ENCODE data around the gene VDAC2.
A peak's percentile ranks its signal among the peaks of the same experiment; 100 is the strongest.
"Not testable (repeated sequence)": the region's sequence is repeated elsewhere in the genome, so short reads cannot be mapped to it uniquely, and the experiment has no call there.

Gene VDAC2, protein sequence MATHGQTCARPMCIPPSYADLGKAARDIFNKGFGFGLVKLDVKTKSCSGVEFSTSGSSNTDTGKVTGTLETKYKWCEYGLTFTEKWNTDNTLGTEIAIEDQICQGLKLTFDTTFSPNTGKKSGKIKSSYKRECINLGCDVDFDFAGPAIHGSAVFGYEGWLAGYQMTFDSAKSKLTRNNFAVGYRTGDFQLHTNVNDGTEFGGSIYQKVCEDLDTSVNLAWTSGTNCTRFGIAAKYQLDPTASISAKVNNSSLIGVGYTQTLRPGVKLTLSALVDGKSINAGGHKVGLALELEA

DNA sequence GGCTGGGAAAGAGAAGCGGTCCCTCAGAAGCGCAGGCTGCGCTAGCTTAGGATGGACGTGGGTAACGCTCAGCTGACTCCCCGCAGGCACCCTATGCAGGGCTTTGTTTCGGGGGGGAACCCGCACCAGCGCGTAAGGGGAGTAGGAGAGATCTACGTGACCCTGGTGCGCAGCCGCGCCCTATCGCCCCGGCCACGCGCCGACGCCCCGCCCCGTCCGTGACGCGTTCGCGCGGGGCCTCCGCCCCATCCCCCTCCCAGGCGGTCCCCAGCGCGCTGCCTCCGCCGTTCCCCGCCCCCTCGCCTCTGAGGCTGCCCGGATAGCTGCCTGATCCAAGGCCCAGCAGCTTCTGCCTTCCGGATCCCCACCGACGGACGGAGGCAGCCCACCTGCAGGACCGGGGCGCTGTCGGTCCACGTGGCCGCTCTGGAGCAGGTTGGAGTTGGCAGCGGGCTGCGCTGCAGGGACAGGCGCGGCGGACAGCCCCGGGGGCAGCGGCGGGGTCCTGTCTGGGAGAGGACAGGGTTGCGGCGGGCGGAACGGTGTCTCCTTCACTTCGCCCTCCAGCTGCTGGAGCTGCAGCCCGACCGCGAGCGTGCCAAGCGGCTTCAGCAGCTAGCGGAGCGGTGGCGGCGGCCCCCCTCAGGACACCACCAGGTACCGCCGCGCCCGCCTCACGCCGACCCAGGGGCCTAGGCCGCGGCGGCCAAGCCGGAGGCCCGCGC lies at the start of gene VDAC2:
VDAC2 (plus strand) TSS at position 515 of the 725 bp plus-strand sequence. CDS start 363 bp downstream, outside the sequence.
- DNase-seq (ENCODE audit: low read depth): peak; percentile 83

DNA sequence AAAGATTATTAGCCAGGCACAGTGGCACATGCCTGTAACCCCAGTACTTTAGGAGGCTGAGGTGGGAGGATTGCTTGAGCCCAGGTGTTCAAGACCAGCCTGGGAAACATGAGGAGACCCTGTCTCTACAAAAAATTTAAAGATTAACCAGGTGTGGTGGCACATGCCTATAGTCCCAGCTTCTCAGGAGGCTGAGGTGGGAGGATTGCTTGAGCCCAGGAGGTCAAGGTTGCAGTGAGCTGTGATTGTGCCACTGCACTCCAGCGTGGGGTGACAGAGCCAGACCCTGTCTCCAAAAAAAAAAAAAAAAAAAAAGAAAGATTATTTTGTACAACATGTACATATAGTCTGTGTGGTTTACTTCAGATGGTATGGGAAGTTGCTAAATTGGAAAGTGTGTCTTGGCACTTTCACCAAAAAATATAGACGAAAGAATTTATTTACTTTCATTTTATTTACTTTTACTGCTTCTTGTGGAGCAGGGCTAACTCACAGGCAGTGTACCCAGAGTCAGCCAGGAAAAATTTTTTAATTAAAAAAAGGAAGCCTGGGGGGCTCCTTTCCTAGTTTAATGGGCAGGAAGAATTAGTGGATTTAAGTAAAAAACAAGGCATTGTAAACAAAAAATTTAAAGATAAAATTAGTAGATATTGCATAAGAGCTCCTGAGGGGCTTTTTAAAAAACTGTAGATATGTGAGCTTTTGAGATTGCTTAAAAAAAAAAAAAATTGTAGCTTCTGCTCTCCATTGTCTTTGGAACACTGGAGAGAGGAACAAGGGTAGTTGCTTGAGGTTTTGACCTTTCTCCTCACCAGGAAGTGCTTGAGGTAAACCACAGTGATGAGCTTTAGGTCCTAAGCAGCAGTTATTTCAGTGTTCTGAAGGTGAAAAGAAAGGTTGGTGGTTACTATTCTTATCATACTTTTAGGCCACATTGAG lies 44.6 kb upstream of the VDAC2 start:
- DNase-seq (ENCODE audit: low read depth): no peak

DNA sequence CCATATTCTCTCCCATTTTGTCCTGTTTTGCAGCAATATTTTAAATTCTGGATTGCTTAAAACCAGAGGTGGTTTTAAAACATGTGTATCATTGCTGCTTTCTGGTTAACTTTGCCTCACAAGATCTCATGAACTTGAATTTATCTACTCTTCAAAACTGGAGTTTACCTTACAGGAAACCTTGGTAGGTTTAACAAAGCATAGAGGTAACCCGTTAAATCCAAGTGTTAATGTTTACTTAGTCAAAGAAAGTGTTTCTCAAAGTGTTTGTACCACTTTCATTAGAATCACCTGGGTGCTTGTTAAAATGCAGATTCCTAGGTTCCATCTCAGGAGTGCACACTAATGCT lies 44.0 kb upstream of the VDAC2 start:
- no peak for DNase-seq (ENCODE audit: low read depth)

DNA sequence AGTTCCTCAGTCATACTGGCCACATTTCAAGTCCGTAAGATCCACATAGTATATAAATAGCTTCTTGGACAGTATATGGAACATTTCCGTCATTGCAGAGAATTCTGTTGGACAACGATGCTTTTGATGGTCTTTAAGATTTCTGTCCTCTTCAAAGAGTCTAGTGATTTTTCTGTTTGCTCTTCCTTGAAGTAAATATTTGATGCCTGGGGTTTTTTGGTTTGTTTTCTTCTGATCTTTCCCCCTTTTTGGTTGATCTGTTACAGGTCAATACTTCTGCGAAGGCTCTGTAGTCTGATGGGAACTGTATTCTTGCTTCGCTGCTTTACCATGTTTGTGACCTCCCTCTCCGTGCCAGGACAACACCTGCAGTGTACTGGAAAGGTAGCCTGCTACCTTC lies 42.3 kb upstream of the VDAC2 start:
- no peak for DNase-seq (ENCODE audit: low read depth)

DNA sequence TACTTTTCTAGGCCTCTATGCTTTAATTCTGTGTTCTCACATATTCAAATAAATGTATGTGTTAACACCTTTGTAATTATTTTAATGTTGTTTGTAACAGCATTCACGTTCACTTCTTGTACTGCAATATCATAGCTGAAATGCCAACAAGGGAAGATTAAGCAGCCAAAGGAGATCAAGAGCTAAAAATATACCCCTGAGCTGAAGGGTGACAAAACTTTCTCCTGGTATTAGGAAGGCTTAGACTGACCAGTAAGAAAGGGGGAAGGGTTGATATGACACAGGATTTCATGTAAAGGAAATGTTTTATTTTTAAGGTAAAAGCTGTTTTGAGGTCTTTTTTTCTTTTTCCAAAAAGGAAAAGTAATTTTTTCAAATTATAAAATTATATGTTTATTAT lies 40.4 kb upstream of the VDAC2 start:
- no peak for DNase-seq (ENCODE audit: low read depth)

DNA sequence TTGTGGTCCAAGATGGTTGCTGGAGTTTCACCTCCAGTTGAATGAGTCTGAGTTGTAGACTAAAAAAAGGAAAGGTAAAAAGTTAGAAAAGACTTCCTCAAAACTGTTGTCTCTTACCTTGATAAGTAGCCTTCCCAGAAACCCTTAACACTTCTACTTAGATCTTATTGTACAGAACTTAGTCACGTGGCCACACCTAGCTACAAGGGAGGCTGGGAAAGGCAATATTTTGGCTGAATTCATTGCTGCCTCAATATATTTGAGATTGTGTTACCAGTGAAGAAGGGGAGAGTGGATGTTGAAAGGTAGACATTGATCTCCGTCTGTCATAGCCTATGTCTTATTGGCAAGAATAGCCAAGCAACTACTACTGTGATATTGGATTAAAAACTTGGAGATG lies 35.5 kb upstream of the VDAC2 start:
- DNase-seq (ENCODE audit: low read depth): no peak

DNA sequence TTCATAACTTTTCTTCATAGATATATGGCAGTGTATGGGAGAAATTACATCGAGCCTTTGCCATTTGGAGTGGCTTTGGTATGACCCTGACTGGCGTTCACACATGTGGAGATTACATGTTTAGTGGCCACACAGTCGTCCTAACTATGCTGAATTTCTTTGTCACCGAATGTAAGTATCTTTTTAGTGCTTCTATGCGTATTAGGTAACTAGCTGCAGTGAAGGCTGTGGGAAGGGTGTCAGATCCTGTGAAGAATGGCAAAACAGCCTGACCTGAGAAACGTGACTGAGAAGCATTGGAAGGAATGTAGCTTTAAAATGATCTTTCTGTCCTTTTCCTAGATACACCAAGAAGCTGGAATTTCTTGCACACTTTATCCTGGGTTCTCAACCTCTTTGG lies 34.5 kb upstream of the VDAC2 start:
- DNase-seq (ENCODE audit: low read depth): no peak

DNA sequence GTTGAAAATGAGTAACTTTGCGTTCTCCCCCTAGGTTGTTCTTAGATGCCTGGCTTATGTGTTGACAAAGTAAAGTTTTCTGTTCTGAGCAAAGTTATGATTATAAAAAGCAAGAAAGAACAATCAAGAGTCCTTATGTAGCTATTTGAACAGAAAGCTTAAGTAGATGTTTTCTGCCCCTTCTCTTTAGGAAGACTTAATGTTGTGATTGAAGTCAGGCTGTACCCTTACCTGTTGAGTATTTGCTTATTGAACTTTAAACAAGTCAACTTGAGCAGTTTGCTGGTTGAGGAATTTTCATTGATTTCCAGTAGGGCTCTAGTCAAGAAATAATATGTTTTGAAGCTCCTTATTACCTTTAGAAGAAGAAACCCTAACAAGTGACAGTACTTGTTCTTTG lies 33.9 kb upstream of the VDAC2 start:
- no peak for DNase-seq (ENCODE audit: low read depth)

DNA sequence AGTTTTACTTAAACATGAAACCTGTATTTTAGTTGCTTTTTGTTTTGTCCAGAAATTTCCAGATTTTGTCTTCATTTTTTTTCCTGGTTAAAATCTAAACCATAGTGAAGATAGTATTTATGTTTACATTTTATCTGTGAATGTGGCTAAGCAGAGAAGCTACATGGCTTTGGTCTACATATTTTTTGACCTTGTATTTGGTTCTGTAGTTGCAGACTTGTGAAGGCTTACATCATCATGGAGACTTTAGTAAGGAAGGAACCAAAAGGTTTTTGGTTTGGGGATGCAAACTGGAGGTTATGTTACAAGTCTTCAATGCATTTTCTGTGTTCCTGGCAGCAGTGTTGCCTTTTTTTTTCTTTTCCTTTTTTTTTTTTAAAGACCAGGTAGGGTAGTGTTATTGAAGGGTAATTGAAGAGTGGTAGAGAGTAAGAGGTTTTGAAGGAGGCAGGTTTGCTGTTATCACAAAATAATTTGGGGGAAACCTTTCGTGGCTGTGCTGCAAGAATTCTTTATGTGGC lies 30.9 kb upstream of the VDAC2 start:
- DNase-seq (ENCODE audit: low read depth): no peak

DNA sequence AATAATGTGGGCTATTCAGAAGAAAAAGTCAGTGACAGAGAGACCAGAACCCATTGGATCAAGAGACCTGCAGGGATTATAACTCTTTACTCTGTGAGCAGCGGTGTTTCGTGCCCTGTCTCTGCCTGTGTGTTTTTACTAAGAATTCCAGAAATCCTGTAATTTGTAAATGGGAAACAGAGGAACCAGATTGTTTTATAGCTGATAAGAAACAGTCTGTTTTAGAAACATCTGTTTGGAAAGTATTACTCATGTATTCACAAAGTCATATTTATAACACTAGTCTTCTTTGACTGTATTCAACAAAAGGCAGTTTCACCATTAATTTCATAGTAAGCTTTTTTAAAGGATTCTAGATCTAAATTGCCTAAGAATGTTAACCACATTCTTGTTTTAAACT lies 30.0 kb upstream of the VDAC2 start:
- DNase-seq (ENCODE audit: low read depth): no peak

DNA sequence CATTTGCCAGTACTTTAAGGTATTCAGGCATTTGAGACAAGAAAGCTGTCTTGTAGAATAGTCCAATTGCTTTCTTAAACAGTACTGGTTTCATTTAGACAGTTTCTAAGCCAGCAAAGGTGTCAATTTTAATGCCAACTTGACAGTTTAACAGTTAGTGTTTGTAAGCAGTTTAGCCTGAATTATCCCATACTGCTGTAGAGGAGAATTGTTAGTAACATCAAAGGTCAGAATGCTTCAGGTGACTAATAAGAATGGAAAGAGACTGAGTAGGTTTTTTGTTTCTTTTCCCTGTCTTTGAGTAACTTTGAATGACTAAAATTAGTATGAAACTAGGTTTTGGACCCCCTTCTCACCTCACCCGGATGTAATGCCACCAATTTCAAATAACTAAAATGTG lies 29.5 kb upstream of the VDAC2 start:
- DNase-seq (ENCODE audit: low read depth): no peak

DNA sequence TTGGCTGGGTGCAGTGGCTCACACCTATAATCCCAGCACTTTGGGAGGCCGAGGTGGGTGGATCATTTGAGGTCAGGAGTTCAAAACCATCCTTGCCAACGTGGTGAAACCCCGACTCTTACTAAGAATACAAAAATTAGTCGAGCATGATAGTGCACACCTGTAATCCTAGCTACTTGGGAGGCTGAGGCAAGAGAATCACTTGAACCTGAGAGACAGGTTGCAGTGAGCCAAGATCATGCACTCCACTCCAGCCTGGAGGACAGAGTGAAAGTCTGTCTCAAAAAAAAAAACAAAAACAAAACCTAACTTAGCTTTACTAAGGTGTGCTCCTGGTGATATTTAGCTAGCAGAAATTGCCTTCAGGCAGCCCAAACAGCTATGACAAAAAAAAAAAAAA lies 24.3 kb upstream of the VDAC2 start:
- no peak for DNase-seq (ENCODE audit: low read depth)

DNA sequence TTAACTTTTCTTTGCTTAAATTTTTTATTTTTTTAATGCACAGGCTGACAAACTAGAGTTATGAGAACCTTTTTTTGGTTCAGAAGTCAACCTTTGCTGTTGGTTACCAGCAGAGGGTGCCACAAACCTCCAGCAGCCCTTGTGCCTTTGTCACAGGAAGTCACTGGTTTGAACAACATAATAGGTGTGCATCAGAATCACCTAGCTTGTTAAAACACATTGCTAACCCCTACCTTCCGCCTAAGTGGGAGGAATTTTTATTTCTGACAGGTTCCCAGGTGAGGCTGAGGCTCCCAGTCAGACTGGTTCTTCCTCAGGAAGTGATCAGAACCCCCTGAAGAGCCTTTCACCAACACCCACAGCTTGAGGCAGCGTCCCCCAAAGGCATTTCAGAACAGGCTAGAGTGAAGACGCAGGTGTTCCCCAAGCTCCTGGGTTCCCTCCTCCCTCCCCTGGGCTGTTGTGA lies 22.6 kb upstream of the VDAC2 start:
- peak; percentile 53 for DNase-seq (ENCODE audit: low read depth)

DNA sequence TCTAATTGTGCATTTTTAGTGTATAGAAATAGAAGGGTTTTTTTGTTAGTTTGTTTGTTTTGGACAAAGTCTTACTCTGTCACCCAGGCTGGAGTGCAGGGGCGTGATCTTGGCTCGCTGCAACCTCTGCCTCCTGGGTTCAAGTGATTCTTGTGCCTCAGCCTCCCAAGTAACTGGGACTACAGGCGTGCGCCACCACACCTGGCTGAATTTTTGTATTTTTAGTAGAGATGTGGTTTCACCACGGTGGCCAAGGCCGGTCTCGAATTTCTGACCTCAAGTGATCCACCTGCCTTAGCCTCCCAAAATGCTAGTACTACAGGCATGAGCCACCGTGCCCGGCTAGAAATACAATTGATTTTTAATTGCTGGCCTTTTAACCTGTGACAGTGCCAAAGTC lies 22.1 kb upstream of the VDAC2 start:
- not testable (repeated sequence) for DNase-seq (ENCODE audit: low read depth)

DNA sequence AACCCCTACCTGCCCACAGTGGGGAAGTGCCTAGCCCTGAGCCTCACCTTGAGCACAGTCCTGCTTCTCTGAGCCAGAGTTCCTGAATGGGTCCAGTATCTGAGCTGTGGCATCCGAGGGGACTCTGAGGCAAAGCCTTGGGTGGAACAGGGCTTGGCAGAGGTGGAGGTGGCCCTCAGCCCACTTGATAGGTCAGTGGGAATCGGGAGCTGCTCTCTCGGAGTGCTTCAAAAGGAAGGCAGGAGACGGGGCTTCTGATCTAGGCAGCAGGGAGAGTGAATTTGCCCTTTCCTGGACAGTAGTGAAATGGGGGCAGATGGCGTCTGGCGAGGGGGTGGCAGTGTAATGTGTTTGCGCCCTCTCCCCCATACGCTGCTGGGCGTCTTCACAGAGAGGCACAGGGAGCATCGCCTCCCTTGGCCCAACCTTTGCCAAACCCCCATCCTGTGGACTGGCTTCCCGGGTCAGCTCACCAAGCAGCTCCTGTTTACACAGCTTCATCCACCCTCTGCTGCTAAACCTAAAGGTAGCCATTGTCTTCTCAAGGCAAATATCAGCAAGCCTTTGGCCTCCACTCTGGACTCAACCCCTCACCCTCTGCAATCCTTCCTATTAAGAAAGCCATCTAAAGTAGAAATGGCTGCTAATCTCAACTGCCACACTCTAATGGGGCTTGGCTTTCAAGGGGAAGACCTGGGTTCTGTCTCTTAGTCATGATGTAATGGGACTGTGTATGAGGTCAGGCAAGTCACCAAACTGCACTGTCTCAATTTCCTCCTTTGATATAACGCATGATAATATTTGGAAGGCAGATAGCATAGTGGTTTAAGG lies 21.1 kb upstream of the VDAC2 start:
- DNase-seq (ENCODE audit: low read depth): no peak

DNA sequence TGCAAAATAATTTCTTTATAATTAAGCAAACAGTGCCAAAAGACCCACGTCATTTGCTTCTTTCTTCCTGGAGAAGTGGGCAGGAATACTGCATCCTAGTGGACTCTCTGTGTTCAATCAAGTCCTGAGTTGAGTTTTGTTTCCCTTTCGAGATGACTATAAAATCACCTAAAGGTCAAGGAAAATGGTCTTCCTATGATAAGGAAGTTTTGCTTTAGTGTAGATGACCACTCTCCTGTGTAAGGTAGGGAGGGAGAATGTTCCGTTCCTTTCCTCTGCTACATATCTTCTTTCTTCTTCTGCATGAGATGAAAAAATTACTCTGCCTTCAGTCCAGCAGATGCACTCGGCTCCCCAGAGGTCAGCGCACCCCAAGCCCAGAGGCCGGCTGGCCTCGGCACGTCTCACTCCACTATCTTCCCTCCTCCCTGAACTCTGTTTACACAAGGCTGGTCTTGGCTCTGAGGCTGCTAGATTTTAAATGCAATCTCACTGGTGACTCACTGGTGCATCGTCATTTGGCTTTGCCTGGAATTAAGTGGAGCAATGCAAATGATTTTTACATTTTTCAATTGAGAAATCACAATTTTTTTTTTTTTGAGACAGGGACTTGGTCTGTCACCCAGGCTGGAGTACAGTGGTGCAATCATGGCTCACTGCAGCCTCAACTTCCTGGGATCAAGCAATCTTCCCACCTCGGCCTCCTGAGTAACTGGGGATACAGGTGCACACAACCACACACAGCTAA lies 18.6 kb upstream of the VDAC2 start:
- DNase-seq (ENCODE audit: low read depth): no peak

DNA sequence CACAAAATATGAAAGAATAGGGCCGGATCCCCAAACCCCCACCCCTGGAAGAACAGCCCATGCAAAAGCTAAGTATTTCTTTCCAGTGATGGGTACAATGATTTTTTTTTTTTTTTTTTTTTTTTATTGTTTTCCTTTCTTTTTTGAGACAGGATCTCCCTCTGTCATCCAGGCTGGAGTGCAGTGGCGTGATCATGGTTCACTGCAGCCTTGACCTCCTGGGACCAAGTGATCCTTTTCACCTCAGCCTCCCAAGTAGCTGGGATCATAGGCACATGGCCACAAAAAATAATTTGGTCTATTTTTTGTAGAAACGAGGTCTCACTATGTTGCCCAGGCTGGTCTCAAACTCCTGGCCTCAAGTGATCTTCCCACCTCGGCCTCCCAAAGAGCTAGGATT lies 16.0 kb upstream of the VDAC2 start:
- DNase-seq (ENCODE audit: low read depth): not testable (repeated sequence)

DNA sequence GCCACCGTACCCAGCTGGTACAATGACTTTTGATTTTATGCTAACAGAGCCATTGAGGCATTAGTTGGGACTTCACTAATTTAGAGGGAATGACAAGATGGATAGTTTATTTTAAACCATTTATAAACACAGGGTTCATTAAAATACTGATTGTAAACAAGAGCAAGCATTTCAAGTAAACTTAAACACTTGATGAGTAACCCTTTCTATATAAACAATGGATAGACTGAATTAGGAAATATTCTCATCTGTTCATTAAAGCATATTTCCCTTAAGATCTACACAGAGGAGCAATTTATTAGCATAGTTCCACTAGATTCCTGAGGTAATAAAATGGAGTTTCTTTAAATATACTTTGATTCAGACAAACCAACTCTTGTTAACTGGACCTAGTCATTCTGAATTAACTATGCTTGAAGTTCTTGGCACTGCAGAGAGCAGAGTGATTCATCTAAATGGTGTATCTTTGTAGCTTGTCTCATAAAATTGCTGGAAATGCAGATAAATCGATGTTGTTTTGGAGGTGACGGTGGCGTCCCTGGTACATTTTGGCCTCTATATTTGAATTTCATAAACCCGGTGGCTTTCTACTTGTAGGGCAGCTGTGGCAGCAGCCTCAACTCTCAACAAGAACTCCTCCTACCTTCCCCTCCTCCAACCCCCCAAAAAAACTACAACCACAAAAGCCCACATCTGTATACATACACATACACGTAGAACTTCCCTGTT lies 15.4 kb upstream of the VDAC2 start:
- no peak for DNase-seq (ENCODE audit: low read depth)

DNA sequence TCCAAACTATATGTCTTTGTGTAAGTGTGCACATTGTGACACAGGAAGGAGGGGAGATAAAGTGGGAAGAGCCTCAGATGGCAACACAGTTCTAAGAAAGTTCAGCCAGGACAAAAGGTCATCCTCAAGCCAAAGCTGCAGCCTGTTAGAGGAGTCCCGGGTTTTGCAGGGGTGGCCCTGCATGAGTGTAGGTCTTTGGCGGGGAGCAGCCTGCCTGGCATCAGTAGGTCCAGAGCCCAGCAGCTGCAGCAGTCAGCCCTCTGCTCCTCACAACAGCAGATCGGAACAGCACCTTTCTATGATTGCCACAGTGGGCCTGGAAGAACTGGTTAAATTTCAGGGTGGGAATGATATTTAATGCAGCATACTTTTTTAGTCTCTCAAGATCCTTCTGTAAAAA lies 13.5 kb upstream of the VDAC2 start:
- DNase-seq (ENCODE audit: low read depth): no peak

DNA sequence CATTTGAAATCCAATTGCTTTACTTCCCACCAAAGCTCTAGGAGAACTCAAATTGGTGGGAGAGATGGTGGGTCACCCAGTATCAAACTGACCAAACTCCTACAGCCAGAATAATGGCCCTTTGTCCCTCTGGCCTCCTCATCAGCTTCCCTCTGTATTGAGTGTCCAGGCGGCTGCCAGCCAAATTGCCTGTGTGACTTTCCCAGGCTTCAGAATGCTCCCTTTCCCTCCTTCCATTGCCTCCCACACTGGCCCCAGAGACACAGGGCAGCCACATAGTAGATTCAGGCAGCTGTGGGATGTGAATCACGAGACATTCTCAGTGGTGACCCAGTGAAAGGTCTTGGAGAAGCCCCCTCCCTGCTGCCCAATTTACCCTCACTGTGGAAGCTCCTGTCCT lies 12.7 kb upstream of the VDAC2 start:
- no peak for DNase-seq (ENCODE audit: low read depth)
